ENCODE data around the gene GUCY1A1.

GUCY1A1 gene

DNA sequence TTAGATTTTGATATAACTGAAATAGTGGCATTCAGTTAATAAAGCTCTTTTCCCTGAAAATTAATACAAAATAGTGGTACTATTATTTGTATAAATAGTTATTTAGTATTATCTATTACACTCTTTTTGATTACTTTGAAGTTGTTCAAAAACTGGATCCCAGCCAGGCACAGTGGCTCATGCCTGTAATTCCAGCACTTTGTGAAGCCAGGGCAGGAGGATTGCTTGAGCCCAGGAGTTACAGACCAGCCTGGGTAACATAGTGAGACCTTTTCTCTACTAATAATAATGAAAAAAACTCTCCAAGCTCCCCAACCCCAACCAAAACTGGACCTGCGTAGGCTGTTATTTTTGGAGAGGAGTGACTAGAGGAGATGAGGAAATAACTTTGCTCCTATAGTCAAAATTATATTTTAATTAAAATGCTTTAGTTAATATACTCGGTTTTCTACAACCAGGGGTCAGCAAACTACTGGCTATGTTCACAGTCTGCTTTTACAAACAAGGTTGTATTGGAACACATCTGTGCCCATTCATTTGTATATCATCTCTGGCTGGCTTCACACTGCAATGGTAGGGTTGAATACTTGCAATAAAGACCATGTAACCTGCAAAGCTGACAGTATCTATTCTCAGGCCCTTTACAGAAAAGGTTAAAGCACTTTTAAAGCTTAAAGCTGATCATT is 27.6 kb downstream of the GUCY1A1 start:
- DNase-seq: no peak

DNA sequence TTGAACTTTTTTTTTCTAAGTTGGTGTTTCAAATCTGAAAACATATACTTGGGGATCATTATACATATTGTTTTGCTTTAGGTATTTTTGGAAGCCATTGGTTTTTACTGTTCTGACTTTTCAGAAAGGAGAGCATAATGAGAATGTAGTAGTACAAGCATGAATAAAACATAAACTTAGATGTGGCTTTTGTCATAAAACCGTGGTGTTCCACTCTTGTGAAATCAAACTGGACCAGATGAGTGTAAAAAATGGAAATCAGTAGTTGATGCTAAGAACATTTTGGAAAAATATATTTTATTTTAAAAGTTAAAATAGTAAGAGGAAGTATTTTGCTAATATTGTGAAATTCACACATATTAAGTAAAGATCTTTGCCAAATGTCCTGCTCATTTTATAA is 29.6 kb downstream of the GUCY1A1 start:
- no peak for DNase-seq

DNA sequence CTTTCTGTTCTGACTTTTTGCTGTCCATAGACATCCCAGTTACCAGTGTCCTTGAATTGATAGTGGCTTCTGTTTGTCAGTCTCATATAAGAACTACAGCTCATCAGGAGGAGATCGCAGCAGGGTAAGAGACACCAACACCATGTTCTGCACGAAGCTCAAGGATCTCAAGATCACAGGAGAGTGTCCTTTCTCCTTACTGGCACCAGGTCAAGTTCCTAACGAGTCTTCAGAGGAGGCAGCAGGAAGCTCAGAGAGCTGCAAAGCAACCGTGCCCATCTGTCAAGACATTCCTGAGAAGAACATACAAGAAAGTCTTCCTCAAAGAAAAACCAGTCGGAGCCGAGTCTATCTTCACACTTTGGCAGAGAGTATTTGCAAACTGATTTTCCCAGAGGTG is 30.1 kb downstream of the GUCY1A1 start:
- no peak for DNase-seq

DNA sequence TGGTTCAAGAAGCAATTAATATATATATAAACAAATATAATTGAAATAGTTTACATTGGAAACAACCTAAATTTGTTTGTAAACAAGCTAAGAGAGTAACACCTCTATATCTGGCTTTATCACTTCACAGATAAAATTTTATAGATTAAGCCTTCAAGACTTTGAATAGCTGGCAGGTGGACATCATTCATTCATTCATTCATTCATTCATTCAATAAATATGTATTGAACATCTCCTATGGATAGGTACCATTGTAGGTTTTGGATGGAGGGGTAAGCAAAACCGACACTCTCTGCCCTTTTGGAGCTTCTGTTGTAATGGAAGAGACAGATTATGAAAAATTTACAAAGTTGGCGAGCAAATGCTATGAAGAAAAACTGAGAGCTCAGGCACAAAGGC is 35.2 kb downstream of the GUCY1A1 start:
- DNase-seq: no peak

DNA sequence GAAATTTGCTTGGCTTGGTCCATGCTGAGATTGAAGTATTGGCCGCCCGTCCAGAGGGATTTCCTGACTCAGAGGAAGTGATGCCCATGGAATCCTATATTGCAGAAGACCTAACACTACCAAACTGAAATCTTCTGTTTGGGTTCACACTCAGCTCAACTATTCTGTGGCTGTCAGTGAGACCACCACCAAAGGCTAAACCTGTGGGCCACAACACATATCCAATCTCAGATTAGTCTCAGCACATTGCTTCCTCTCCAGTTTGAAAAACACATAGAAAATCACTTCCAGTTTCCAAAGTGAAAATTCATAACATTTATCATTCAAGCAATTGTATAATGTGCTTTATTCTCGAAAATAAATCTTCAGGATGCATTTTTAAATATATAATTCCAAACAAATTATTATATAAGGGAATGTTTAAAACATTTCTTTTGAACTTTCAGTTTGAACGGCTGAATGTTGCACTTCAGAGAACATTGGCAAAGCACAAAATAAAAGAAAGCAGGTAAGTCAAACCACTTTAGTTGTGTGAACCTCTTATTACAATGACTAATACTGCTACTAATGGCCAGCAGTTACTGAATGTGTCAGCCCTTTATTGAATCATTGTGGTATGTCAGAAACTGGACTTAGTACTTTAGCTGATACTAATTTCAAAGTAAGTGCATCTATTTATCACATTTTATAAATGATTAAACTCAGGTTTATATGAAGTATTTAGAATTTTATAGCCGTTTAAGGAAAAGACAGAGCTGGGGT is 37.0 kb downstream of the GUCY1A1 start:
- DNase-seq: no peak

DNA sequence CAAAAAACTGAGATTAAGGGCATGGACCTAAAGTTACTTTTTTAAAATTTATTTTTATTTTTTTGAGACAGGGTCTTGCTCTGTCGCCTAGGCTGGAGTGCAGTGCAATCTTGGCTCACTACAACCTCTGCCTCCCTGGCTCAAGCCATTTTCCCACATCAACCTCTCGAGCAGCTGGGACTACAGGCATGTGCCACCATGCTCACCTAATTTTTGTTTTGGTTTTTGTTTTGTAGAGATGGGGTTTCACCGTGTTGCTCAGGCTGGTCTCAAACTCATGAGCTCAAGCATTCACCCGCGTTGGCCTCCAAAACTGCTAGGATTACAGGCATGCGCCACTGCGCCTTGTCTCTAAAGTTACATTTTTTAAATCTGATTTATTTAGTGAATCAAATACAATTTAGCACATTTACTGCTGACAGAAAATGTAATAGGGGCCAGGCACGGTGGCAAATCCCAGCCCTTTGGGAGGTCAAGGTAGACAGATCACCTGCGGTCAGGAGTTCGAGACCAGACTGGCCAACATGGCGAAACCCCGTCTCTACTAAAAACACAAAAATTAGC is 38.3 kb downstream of the GUCY1A1 start:
- no peak for DNase-seq

DNA sequence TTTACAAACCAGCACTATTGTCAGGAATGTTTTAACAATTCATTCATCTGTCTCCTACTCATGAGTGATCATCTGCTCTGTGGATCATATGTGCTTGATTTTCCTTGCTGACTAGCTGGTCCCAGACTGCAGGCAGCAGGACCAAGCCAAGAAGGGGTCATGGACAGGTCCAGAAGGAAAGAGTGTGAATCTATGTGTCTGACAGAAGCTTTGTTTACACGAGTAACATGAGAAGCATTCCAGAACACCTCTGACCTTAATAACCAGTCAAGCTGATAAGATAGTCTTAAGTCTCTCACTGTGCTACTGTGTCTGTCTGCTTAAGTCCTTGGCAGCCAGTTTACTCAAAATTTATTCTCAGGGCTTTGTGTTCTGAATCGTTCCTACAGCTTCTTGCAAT is 39.0 kb downstream of the GUCY1A1 start:
- DNase-seq: no peak

DNA sequence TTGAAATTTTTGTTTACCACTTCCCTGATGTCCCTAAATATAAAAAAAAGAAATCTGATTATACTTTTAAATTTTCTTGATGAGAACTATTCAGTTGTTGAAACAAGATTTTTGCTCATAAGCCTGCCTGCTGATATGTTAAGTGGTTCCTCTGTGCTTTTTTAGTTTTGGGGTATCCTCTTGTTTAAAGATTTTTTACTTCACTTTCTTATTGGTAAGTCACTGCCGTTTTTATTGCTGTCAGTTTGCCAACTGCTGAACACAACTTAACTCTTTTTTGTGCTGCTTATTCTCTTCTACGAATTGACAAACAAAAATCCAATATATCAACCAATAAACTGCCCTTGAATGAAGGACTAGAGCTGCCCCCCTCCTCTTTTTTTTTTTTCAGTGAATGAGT is 39.5 kb downstream of the GUCY1A1 start:
- no peak for DNase-seq

DNA sequence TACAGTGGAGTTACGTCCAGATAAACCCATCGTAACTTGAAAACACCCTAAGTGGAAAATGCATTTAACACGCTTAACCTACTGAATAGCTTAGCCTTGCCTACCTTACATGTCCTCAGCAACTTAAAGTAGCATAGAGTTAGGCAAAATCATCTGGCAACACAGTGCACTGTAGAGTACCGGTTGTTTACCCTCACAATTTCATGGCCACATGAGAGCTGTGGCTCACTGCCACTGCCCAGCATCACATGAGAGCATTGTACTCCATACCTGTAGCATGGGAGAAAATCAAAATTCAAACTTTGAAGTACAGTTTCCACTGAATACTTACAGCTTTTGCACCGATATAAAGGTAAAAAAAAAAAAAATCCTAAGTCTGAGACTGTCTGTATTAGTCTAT is 40.6 kb downstream of the GUCY1A1 start:
- DNase-seq: no peak

DNA sequence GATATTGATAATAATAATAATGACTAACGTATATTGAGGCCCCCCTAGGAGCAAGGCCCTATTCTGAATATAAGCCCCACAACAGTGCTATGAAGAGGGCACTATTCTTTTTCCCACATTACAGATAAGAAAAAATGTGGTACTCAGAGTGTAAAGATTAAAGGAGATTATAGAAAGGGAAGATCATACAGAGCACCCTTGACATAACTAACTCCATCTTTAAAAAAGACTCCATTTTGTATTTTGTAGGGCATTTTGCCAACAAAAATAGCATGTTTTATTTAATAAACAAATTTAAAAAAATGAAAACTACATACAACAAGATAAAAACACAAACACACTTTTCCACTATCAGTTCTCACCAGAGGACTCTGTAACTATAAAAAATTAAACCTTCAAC is 42.1 kb downstream of the GUCY1A1 start:
- DNase-seq: no peak

DNA sequence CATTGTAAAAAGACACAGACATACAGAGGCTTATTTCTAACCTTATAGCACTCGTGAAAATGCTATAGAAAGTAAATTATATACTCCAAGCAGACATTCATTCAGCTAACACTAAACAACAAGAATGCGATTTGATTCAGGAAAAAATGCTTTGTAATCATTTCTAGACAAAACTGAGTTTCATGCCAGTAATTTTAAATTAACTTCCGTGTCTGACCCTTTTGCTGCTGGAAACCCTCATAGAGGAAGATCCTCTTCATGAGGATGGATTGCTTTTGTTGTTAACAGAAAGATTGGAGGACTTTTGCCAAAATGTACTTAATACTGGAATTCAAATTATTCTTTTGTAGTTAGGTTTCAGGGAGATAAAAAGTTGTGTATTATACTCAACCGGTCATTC is 43.3 kb downstream of the GUCY1A1 start:
- no peak for DNase-seq

DNA sequence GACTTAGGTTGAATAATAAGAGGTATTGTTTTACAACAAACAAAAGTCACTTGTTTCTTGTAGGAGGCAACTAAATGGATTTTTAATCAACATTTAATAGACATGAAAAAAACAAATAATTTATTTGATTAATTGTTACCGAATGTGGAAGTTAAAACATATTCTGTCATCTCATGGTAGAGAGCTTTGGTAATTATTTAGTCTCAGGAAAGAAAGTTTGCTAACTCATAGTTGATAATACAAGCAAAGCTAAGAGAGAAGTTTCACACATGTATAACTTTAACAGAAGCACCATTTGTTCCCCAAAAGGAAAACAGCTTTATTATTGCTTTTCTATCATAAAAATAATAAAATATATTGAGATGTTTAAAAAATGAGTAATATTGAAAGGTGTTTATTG is 44.9 kb downstream of the GUCY1A1 start:
- DNase-seq: no peak

DNA sequence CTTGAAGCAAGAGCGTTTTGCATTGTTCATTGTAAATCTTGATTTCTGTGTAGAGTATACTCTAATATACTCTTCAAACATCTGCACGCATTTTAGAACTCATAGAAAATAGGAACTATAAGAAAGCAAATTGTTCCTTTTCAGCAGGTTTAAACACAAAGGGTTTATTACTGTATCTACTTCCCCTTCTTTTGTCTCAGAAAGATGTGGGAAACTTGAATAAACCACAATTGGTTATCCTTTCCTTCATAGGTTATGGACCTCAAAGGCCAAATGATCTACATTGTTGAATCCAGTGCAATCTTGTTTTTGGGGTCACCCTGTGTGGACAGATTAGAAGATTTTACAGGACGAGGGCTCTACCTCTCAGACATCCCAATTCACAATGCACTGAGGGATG is 46.2 kb downstream of the GUCY1A1 start:
- no peak for DNase-seq

DNA sequence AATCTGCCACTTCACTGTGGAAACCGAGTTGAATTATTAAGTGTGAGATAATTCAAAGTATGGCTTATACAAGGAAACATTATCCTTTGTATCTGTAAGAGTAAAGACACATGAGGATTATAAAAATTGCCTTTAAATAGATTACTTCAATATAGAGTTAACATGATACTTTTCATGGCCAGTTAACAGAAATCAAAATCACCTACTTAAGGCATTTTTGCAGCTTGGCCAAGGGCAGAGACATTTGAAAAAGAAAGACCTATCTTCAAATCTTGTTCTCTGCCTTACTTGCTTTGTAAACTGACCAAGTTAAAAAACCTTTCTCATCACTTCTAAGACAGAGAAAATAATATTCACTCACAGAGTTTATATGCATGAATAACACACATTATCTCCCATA is 47.3 kb downstream of the GUCY1A1 start:
- no peak for DNase-seq

DNA sequence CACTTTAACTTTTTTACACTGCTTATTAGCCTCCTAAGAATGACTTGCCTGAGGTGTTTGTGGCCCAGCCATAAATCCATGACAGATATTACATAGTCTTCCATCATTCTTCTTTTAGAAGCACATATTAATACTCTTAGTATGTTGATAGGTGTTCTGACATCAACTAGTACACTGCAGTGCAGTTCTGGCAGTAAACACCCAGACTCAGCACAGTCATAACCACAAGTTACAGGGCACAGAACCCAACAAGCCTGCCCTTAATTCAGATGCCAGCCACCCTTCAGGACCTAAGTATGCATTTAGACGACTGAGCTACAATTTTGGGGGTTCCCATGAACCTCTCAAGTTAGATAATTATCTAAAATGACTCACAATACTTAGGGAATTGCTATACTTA is 55.7 kb downstream of the GUCY1A1 start:
- DNase-seq: no peak

DNA sequence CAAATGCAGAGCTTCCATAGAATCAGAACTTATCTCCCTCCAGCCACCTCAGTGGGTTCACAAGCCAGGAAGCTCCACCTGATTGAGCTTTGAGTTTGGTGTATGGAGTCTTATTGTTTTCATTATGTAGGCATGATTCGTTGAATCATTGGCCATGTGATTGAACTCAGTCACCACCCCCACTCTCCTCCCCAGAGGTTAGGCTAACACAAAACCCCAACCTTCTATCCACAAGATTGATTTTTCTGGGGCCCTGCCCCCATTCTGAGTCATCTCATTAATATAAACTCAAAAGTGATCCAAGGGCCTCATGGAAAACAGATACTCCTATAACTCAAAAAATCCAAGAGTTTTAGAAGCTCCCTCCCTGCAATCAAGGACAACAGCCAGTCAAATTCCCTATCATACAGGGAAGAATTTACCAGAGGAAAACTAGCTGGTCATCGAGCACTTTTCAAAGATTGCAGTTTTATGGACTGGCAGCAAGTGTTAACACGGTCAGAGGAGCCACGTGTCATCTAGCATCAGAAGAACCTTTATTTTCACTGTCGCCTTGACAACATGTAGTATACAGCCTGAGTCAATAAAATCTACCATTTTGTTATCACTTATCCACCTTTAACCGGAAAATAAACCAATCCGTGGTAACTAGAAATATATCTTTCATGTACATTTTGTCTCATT is 56.3 kb downstream of the GUCY1A1 start:
- DNase-seq: no peak

DNA sequence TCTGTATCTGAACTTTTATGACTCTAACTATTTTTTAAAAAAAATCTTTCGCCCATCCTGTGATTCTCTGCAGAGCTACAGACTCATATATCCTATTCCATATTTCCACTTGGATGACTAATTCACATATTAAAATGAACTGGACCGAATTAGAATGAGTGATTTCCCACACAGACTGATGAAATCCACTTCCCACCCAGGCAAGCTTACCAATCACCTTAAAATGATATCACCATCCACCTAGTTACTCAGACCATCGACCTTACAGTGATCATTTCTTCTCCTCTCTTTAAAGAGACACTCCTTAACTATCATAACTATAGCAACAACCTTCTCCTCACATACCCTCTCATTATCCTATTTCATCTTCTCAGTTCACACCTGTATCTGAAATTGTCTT is 58.1 kb downstream of the GUCY1A1 start:
- DNase-seq: no peak

DNA sequence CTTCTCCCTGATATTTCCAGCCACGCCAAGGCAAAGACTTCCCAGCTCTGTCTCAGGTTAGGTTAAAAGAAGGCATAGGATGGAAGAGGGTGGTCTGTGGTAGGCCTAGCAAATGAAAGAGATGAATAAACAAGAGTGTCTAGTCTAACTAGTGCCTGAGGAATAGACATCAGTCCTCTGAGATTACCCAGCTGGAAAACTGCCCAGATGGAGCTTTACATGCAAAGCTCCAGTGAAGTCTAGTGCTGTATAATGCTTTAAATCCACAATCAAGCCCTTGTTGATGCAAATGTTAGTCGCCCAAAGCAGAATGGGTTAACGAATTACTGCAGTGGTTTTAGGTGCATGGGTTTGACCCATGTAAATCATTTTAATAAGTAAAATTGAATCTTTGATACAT is 67.4 kb downstream of the GUCY1A1 start:
- no peak for DNase-seq

DNA sequence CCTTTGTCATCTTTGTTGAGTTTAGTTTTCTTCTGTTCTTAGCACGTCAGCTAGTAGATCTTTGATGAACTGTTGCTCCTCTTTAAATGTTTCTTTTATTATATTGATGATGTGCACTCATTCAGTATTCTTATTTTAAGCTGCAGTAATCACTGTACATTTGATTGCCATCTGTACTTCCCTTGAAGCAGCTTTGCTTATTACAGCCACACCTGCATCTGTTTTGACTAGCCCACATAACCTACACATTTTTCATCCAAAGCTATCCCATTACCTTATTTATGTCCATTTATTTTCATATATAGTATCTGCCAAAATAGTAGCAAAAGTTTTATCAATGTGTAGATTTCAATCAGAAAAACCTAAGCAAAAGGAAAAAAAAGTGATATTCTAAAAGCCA is 68.3 kb downstream of the GUCY1A1 start:
- no peak for DNase-seq

DNA sequence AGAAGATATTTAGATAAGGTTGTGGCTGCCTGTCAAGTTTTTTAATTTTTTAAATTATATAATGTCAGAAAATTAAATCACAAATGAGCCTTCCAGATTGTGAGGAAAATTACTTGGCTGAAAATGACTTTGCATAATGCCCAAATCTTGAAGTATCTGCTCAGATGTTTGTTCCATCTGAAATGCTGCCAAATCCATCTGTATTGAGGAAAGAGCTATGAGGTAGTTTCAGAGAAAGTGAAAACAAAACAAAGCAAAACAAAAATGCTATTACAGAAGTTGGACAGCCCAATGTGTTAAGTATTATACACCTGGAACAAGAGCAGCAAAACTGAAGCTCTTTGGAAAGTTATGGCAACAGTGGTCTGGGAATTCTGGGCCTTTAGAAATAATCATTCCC is 68.8 kb downstream of the GUCY1A1 start:
- no peak for DNase-seq

DNA sequence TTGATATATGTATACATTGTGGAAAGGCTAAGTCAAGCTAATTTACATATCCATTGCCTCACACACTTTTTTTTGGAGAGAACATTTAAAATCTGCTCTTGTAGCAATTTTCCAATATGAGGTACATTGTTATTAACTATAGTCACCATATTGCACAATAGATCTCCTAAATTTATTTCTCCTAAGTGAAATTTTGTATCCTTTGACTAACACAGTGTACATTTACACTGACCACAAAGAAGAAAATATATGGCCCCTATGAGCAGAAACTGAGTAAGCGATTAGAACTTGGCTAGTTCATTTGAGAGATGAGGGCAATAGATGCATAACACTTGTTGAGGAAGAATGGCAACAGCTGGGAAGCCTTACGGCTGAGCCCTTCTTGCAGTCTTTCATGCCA is 71.9 kb downstream of the GUCY1A1 start:
- DNase-seq: no peak

DNA sequence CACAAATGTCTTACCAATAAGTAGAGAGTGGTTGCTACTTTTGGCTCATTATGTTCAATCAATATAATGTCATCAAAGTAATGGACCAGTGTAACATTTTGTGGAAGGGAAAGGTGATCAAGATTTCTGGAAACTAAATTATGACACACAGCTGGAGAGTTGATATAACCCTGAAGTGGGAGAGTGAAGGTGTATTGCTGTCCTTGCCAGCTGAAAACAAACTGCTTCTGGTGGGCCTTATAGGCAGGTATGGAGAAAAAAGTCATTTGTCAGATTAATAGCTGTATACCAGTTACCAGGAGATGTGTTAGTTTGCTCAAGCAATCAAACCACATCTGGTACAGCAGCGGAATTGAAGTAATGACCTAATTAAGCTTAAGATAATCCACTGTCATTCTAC is 74.9 kb downstream of the GUCY1A1 start:
- DNase-seq: no peak

DNA sequence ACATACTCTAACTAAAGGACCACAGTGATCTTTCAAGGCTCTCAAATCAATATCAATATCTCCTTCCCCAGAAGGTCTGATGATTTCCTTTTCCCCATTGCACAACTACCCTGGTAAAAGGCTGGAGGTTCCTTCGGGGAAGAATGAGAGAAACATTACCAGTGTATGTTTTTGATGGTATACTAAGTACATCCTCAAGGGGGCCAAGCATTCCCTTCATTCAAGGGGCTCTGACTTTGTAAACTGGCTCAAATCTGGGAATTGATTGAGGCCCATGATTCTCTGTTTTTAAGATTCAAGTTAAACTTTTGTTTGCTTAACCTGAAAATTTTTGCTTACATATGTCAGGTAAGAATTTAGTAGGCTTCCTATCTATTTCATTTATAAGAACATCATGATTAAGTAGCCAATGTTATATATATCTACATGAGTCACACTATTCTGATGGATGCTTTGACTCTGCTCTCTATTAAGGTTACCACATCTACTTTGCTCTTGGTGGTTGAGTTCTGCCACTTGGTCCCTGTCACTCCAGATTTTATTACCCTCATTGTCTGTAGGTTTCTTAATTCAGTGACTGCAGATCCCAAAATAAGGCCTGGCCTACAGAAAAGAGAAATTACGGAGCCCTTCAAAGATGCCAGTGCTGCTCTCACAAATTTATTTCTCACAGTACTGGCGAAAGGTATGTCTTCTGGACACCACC is 75.8 kb downstream of the GUCY1A1 start:
- DNase-seq: no peak

Data from GDM1 (cell line).